Stimulated activated CD8-positive, alpha-beta memory T cell treated with anti-CD3 and anti-CD28 coated beads, Interleukin-15, amount 100 ng/mL, for 4 hours (primary cell): ENCODE measurements around the gene ZDHHC18.
"Not testable (repeated sequence)": the region's sequence is repeated elsewhere in the genome, so short reads cannot be mapped to it uniquely, and the experiment has no call there.

Experiments
- DNase-seq, 2 donors: peaks; one replicate each; pipeline ENCODE4 v3.0.0-alpha.2; 2020; ENCODE audit warnings: low read depth in 2 of 2

ZDHHC18 gene

DNA sequence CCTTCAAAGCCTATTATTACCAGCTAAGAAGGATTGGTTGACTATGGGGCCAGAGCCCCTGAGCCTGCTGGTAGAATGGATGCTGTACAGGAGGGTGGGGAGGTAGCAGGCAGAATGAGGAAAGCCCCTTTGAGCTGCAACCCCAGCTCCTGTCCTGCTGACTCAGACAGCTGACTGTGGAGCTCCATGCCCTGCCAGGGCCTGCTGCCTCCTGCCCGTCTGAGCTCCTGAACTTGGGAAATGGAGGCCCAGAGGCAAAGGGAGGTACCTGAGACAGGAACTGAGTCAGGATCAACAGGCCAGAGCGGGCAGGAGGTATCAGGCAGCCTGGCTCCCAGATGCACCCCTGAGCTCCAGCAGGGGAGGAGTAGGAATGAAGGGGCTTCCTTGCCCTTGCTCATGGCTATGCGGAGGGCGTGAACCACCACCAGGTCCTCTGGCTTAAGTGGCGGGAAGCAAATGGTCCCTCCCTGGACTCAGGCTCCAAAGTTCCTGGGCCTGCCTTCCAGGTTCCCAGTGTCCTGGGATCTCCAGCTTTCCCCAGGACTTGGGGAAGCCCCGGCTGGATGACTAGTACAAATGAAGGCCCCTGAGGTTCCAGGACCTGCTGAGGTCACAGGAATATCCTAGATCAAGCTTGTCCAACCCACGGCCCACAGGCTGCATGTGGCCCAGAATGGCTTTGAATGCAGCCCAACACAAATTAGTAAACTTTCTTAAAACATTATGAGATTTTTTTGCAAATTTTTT, 32.6 kb downstream of the ZDHHC18 start:
- DNase-seq, result no peak

DNA sequence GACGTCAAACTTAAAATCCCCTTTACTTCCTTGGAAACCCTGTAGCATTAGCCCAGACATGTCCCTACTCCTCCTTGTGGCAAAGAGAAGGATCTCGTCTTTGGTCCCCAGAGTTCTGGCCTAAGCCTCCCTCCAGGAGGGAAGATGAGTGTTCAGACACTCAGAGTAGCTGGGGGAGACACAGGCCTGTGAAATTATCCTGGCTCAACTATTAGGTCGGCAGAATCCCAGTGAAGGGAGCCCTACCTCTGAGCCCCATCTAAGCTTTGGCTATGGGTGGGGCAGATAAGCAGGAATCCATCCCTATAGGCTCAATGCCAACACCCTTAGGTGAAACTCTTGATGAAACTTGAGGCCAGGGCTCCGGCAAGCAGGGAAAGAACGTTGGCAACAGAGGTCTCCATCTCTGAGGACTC, 34.8 kb downstream of the ZDHHC18 start:
- DNase-seq, result no peak

DNA sequence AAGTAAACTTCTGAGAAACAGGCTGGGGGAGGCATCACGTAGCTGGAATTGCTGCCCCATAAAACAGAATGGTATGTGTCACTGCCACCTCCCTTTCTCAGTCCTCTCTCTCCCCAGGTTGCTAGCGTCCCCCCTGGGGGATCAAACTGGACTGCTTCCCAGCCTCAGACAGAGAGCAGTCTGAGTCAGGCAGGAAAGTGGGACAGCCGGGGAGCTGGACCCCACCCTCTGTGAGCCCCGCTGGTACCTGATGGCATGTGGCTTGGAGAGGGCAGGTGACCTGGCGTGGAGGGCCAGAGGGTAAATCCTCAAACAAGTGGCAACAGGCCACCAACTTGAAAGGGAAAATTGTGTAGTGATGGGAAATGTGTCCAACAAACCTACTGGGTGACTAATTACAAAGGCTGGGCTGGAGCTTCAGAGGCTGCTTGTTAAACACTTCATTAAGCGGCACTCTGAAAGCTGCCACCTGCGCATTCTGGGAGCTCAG, 35.4 kb downstream of the ZDHHC18 start:
- DNase-seq, result no peak

GRCh38 chr1:26862781-26863684, 36.5 kb downstream of the ZDHHC18 start, which contains the start of gene SFN:
Gene SFN (plus strand): TSS chr1:26863149. CDS start chr1:26863213, 64 bp downstream.
- DNase-seq, result peak in 1 of 2 donors; percentile 13

DNA sequence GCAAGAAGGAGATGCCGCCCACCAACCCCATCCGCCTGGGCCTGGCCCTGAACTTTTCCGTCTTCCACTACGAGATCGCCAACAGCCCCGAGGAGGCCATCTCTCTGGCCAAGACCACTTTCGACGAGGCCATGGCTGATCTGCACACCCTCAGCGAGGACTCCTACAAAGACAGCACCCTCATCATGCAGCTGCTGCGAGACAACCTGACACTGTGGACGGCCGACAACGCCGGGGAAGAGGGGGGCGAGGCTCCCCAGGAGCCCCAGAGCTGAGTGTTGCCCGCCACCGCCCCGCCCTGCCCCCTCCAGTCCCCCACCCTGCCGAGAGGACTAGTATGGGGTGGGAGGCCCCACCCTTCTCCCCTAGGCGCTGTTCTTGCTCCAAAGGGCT, 37.2 kb downstream of the ZDHHC18 start:
- DNase-seq, result no peak

DNA sequence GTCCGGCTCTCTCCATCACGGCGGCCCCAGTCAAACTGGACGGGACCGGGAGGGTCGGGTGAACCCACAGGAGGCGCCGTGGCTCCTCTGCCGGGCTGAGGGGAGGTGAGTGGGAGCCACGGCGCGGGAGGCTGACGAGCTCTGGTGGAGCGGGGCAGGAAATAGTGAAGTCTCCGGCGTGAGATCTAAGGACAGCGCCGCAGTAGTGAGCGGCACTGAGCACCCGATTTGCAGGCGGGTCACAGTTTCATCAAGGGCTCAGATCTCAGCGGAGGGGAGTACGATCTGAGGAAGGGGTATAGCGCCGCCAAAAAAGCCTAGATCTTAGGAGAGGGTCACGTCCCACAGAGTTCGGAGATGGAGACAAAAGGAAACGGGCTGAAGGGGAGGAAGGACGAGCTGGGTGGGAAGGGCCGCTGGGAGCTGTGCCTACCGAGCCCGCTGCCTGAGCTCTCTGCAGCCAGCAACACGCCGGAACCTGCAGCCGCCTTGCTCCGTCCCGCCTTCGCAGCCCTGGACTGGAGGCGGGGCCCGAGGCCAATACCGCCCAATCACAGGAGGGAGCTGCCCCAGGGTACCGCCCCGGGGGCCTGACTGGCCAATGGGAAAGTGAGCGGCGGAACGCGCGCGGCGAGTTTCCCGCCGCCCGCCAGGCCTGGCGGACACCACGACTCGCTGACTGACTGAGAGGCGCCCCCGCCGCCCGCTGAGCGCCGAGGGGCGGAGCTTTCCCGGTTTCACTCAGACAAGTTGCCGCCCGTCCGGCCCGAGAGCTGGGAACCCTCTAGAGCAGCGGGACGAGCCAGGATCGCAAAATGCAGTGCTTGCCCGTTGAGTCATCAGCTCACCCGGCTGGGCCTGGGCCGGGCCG, 38.4 kb downstream of the ZDHHC18 start:
- peak; percentile 83 to 89 for DNase-seq

DNA sequence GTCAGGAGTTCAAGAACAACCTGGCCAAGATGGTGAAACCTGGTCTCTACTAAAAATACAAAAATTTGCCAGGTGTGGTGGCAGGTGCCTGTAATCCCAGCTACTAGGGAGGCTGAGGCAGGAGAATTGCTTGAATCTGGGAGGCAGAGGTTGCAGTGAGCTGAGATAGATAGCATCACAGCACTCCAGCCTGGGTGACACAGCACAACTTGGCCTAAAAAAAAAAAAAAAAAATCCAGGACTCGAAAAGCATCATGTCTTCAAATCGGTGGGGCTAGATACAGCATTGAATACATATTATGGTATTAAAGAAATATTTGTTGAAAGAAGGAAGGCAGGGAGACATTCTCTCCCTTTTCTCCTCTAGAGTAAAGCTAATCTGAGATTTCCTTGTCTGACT, 46.6 kb downstream of the ZDHHC18 start:
- DNase-seq, result not testable (repeated sequence)

GRCh38 chr1:26874896-26875295, 48.4 kb downstream of the ZDHHC18 start:
- no peak for DNase-seq

- no peak for DNase-seq
Observed at GRCh38 chr1:26877326-26877725, 50.8 kb downstream of the ZDHHC18 start.

DNA sequence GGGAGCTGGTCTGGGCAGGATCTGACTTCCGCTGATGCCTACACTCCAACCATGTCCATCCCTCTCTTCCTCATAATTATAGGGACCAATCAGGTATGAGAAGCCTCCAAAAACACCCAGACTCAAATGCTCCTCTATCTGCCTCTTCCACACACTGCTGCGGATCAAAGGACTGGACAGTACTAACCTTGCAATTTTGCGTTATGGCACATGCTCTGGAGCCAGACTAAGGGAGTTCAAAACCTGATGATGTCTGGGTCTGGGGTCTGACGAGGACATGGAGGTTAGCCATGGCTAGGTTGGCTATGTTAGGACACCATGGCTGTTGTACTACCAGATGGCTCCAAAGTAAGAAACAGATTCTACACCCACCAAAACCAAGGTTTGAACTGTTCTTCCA, 53.3 kb downstream of the ZDHHC18 start:
- DNase-seq, result no peak

- DNase-seq, result not testable (repeated sequence)
Observed at GRCh38 chr1:26881611-26882010, 55.1 kb downstream of the ZDHHC18 start.

GRCh38 chr1:26882696-26883463, 56.4 kb downstream of the ZDHHC18 start:
- DNase-seq, result no peak

GRCh38 chr1:26887125-26887524, 60.6 kb downstream of the ZDHHC18 start:
- no peak for DNase-seq

DNA sequence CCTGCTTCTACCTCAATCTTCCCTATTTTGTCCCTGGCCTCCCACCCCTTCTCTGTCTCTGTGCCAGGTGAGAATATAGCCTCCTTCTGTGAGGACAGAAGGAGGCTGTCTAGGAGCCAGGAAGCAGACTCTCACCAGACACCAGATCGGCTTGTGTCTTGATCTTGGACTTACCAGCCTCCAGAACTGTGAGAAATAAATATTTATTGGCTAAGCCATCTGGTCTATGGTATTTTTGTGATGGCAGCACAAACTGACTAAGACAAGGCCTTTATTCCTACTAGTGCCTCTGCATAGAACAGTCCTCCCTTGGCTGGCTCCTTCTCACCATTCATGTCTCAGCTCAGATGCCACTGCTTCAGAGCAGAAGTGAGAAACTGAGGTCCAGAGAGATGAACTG, 61.7 kb downstream of the ZDHHC18 start:
- no peak for DNase-seq

DNA sequence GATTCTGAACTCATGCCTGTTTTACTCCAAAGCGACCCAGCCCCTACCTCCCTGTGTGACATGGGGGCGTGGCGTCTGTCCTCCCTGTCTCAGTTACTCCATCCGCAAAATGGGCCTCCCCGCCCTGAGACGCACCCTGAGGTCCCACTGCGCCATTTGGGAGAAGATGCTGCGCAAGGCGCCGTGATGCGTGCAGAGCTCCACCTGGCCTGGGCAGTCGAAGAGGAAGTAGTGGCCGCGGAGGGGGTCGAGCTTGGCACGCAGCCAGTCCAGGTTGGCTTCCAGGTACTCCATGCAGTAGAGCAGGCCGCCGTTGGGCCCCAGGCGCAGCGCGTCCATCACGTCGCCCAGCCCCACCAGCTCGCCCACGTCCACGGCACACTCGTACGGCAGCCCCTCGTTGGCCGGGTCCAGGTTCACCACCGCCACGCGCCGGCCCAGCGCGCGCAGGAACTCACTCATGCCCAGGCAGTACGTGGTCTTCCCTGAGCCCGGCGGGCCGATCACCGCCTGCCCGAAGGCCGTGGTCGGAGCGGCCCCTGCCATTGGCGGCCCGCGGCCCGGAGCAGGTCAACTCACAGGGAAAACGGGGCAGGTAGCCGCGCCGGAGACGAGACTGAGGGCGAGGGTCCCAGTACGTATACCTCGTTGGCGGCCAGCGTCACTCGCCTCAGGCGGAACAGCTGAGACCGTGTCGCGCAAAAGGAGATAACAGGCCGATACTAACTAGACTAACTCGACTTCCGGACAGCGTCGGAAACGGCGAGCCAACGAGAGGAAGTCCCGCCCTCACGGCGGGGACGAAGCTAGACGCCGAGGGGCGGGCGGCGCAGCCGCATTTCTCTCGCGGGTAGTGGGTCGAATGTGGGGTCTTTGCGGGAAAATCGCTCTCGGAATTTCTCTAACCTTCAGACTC, 63.3 kb downstream of the ZDHHC18 start, which contains the start of gene GPN2:
TSS of gene GPN2 (minus strand) at position 733 of the 916 bp plus-strand sequence. CDS start at position 546, 187 bp downstream.
- DNase-seq, result peak; percentile 53 to 54

- DNase-seq, result no peak
Observed at GRCh38 chr1:26890467-26890796, 63.9 kb downstream of the ZDHHC18 start.

- no peak for DNase-seq
Observed at GRCh38 chr1:26894263-26894662, 67.8 kb downstream of the ZDHHC18 start.

DNA sequence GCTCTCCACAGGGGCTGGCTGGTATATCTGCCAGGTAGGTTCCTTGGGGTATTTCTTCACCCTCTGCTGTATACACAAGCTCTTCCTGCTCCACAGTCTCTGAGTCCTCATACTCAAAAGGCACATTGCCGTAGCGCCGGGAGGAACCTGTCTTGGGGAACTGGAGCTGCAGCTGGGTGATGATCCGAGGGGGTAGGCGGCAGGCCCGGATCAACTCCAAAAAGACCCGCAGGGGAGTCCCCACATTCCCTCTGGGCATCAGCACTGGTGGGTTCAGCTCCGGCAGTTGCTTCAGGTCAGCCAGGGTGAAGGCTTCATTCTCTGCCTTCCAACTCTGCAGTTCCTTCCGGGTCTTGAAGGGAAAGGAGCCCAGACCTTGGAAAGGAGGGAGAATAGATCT, 70.9 kb downstream of the ZDHHC18 start:
- no peak for DNase-seq

DNA sequence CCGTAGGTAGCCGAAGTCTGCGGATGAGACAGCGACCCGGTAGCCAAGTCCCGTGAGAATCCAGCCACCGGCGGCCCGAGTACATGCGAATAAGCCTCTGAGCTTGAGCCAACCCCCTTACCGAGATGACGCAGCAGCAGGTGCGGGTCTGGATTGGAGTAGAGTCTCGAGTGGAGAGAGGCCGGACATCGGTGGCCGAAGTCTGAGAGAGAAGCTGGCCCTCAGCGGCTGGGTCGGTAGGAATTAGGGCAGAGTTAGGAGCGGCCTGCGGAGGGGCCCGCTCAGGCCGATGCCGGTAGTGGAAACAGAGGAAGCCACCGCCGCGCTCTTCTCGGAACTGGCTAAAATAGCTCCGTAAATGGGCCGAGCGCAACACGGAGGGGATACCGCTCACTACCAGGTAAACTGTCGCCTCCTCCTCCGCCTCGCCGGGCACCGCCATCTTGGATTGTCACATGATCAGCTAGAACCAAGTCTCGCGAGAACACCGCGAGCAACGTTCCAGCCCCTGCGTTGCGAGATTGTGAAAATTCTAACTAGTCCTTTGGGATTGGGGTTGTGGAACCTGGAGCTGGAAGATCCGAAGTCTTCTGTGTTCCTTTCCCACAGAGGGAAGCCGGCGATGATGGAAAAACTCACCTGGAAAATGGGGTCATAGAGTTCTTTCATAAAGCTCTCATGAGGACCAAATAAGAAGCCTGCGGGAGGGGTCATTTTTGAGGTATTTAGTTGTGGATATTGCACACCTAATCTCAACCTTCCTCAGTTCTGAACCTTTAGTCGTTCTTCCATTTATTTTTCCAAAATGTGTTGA, 73.7 kb downstream of the ZDHHC18 start, which contains the start of gene GPATCH3:
TSS of gene GPATCH3 (minus strand) at position 467 of the 814 bp plus-strand sequence. CDS start at position 442, 25 bp downstream.
- peak; percentile 64 to 81 for DNase-seq
